B cell (primary cell): ENCODE results near the gene CHST11. TPM values are rescaled to one million over a fixed set of nuclear protein-coding genes. Genes with fewer than 3 reads are reported as not detected.

Source experiments
- ATAC-seq: fragments of 200-7000 bp; cut with Tn5 transposase; one replicate; pipeline ENCODE4 v1.10.0; 2021; ENCODE audit warnings: low read depth, mild to moderate bottlenecking, moderate number of reproducible peaks, moderate library complexity
- CTCF ChIA-PET: fragments of 350-600 bp; sonication (Branson Sonifier 250); formaldehyde crosslinking; loops from one replicate; lab custom pipeline; 2021; ENCODE audit warnings: antibody characterized with exemption, inconsistent platforms; lab: Charles Lee
- POLR2A ChIA-PET: fragments of 350-600 bp; sonication (Branson Sonifier 250); formaldehyde crosslinking; loops from one replicate; lab custom pipeline; 2021; ENCODE audit warnings: antibody characterized with exemption; lab: Charles Lee
- DNase-seq: peaks from one replicate; pipeline ENCODE4 v3.0.0; 2013
- H2AFZ ChIP-seq: 2 replicates; pipeline ENCODE4 v1.6.1; 2012; ENCODE audit warnings: mild to moderate bottlenecking, low read depth, low read length; ENCODE audit not compliant: insufficient read depth, poor library complexity, severe bottlenecking
- H3K27ac ChIP-seq, 2 donors: 1 replicate in 1 of 2; 2 replicates in 1 of 2; pipeline ENCODE4 v1.5.1; 2012 to 2013; ENCODE audit warnings: low read length in 2 of 2, mild to moderate bottlenecking in 2 of 2, moderate library complexity in 1 of 2
- H3K27me3 ChIP-seq, 4 experiments: fragments of 200-600 bp in 1 of 4; sonication (generic) in 1 of 4; replicated peaks in 1 of 4; 1 replicate in 2 of 4; 2 replicates in 2 of 4; pipeline versions ENCODE4 v1.6.1 to v1.7.0; 2013 to 2016; ENCODE audit warnings: low read length in 3 of 4, mild to moderate bottlenecking in 2 of 4, mixed read lengths in 1 of 4, moderate library complexity in 1 of 4; ENCODE audit not compliant: insufficient read depth in 4 of 4, control insufficient read depth in 3 of 4; ENCODE audit errors: control extremely low read depth in 1 of 4
- H3K36me3 ChIP-seq, 2 experiments: replicated peaks in 1 of 2; 1 replicate in 1 of 2; 2 replicates in 1 of 2; pipeline versions ENCODE4 v1.6.1 to v1.7.1; 2013; ENCODE audit warnings: low read length in 1 of 2; ENCODE audit not compliant: insufficient read depth in 2 of 2, control insufficient read depth in 1 of 2; ENCODE audit errors: control extremely low read depth in 1 of 2, extremely low read depth in 1 of 2
- H3K4me1 ChIP-seq, 2 donors: fragments of 200-600 bp in 1 of 2; sonication (generic) in 1 of 2; 1 replicate in 1 of 2; 2 replicates in 1 of 2; pipeline versions ENCODE4 v1.5.1 to v1.6.1; 2013 to 2017; ENCODE audit warnings: low read length in 2 of 2; ENCODE audit not compliant: control insufficient read depth in 2 of 2, insufficient read depth in 2 of 2
- H3K4me2 ChIP-seq: replicated peaks from 2 replicates; pipeline ENCODE3; 2012; ENCODE audit warnings: mild to moderate bottlenecking, low read depth, low read length; ENCODE audit not compliant: poor library complexity, severe bottlenecking
- H3K4me3 ChIP-seq, 5 experiments: fragments of 200-600 bp in 1 of 5; sonication (generic) in 1 of 5; 1 replicate in 3 of 5; 2 replicates in 2 of 5; pipeline versions ENCODE4 v1.5.1 to v1.7.0; 2011 to 2016; ENCODE audit warnings: low read length in 4 of 5, mild to moderate bottlenecking in 4 of 5, low read depth in 2 of 5, control low read depth in 1 of 5, moderate library complexity in 1 of 5; ENCODE audit not compliant: insufficient read depth in 1 of 5; ENCODE audit errors: control extremely low read depth in 1 of 5, extremely low read depth in 1 of 5
- H3K79me2 ChIP-seq: fragments of 200-600 bp; sonication (generic); one replicate; pipeline ENCODE4 v1.6.0; 2016; ENCODE audit warnings: low read length; ENCODE audit not compliant: control insufficient read depth, insufficient read depth
- H3K9ac ChIP-seq: fragments of 200-600 bp; sonication (generic); 2 replicates; pipeline ENCODE4 v1.6.1; 2017; ENCODE audit warnings: mild to moderate bottlenecking, low read length, moderate library complexity
- H3K9me3 ChIP-seq, 3 donors: one replicate each; pipeline versions ENCODE4 v1.6.1 to v1.7.1; 2013; ENCODE audit warnings: low read length in 2 of 3; ENCODE audit not compliant: control insufficient read depth in 2 of 3, insufficient read depth in 1 of 3; ENCODE audit errors: control extremely low read depth in 1 of 3
- H4K20me1 ChIP-seq: 2 replicates; pipeline ENCODE4 v1.6.0; 2012; ENCODE audit warnings: mild to moderate bottlenecking, low read length; ENCODE audit not compliant: insufficient read depth, control insufficient read depth, poor library complexity, severe bottlenecking
- H3K27ac Mint-ChIP-seq: one replicate; pipeline ENCODE4 v1.8.0; 2021; ENCODE audit warnings: mixed read lengths
- H3K27me3 Mint-ChIP-seq: one replicate; pipeline ENCODE4 v1.8.0; 2021; ENCODE audit warnings: mixed read lengths
- H3K4me1 Mint-ChIP-seq: one replicate; pipeline ENCODE4 v1.8.0; 2021; ENCODE audit warnings: mixed read lengths
- H3K4me3 Mint-ChIP-seq: one replicate; pipeline ENCODE4 v1.8.0; 2021; ENCODE audit warnings: mixed read lengths
- H3K9me3 Mint-ChIP-seq: one replicate; pipeline ENCODE4 v1.8.0; 2022; ENCODE audit warnings: mixed read lengths; ENCODE audit not compliant: insufficient read depth
- CTCF ChIP-seq: fragments of 200-600 bp; IDR thresholded peaks from one replicate; pipeline ENCODE4 v1.8.0; 2022; ENCODE audit warnings: antibody characterized with exemption, mild to moderate bottlenecking
- EZH2 ChIP-seq: IDR thresholded peaks from 2 replicates; pipeline ENCODE4 v1.6.1; 2012; ENCODE audit warnings: borderline replicate concordance, low read depth, mild to moderate bottlenecking, moderate library complexity, low read length; ENCODE audit not compliant: insufficient read depth, poor library complexity, severe bottlenecking
- WGBS: methylation state at CpG from one replicate; pipeline ENCODE4 v1.1.5; 2013; ENCODE audit warnings: missing lambda C conversion rate; ENCODE audit not compliant: insufficient coverage; 5-methylcytosine and 5-hydroxymethylcytosine counted together
- intact Hi-C: fragments of 100-400 bp; cut with micrococcal nuclease; formaldehyde crosslinking; loops from one replicate; pipeline ENCODE4 v1.10.0; 2022
- polyA plus RNA-seq: library from polyadenylated mRNA; depleted of rRNA; stranded (reverse); fragments of >200 nt; gene quantifications from 2 replicates; pipeline ENCODE4 v1.2.3, GENCODE V29; 2012
- total RNA-seq, 2 donors: library from RNA; stranded (reverse); fragments of 120-200 nt in 1 of 2; gene quantifications; 1 replicate in 1 of 2; 2 replicates in 1 of 2; pipeline versions ENCODE4 v1.2.3 to v1.2.4, GENCODE V29; 2013 to 2022

The CHST11 gene
- total and polyA plus RNA-seq, 2 donors (not counting 1 experiment from before 2014, with no cell fraction given): 46.3 to 152 TPM

DNA sequence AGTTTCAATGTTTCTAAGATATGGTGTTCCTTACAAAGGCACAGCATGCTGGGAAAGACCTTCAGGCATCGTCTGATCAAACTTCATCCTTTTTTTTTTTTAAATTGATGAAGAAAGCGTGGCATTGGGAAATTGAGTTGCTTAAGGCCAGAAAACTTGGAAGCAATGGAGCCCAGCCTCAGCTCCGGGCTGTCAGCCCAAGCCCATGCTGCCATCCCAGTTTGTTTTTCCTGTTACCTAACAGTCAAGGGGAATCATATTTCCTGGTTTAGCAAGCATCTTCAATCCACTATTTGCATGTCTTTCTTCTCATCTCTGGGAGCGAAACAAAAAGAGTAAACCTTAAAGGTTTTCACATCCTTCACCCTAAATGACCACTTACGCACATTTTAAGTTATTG is 200.2 kb downstream of the CHST11 start:
- H4K20me1 ChIP-seq: peaks cover 55% of the 10 kb centered on the region
- H2AFZ ChIP-seq: no peak overlapping the region
- H3K79me2 ChIP-seq: peaks cover 93% of the 10 kb centered on the region
- H3K4me1 Mint-ChIP-seq: peaks cover 21% of the 10 kb centered on the region
- peaks cover 0 to 13% of the 10 kb centered on the region in 2 experiments for H3K36me3 ChIP-seq
- no peak overlapping the region for H3K27ac ChIP-seq
- intact Hi-C loops: no loop called here
- no peaks in the 10 kb centered on the region for H3K27me3 Mint-ChIP-seq
- 100% methylated on average over 2 of the region's 5 CpGs for WGBS
- ATAC-seq (no peak), DNase-seq (no peak)
- no peak overlapping the region for H3K4me3 Mint-ChIP-seq
- no peak overlapping the region for H3K9ac ChIP-seq
- no peaks in the 10 kb centered on the region for H3K4me1 ChIP-seq
- no peak overlapping the region for H3K4me3 ChIP-seq
- H3K9me3 ChIP-seq: no peaks in the 10 kb centered on the region
- no peak overlapping the region for H3K27ac Mint-ChIP-seq
- POLR2A ChIA-PET: no interaction called here
- H3K4me2 ChIP-seq: no peak overlapping the region
- H3K27me3 ChIP-seq: no peaks in the 10 kb centered on the region
- CTCF ChIA-PET: no interaction called here
- H3K9me3 Mint-ChIP-seq: no peaks in the 10 kb centered on the region
- no peak for TF ChIP-seq EZH2
- no peak for TF ChIP-seq CTCF

DNA sequence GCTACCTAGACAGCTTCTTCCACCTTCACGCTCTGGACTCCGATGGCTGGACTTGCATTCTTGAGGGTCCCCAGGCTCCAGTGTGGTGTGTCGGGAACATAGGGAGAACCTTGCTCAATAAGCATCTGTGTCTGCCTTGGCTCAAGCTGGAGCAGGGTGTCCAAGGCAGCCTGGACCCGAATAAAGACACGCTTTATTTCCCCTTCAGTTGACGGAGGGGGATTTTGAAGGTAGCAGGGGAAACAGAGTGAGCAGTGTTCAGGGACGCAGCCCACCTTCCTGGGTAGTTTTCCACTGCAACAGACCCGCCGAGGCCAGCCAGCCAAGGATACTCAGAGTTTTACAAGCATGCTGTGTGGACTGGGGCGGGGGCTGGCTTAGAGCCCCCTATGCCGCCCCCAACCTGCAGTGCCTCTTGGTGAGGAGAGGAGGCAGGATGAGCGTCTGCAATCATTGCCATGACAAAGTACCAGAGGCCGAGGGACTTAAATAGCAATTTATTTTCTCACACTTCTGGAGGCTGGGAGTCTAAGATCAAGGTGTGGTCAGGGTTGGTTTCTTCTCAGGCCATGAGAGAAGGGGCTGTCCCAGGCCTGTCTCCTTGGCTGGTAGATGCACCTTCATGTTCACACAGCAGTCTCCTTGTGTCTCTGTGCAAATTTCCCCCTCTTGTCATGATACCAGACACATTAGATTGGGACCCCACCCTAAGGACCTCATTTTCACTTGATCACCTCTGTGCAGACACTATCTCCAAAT is 201.2 kb downstream of the CHST11 start:
- Histone ChIP-seq H4K20me1 (peaks cover 56% of the 10 kb centered on the region), H3K27ac (no peak overlapping the region), H3K27me3 (no peaks in the 10 kb centered on the region), H2AFZ (no peak overlapping the region), H3K9me3 (no peaks in the 10 kb centered on the region), H3K4me2 (no peak overlapping the region), H3K9ac (no peak overlapping the region), H3K79me2 (peaks cover 89% of the 10 kb centered on the region), H3K36me3 (peaks cover 3 to 13% of the 10 kb centered on the region in 2 experiments), H3K4me3 (no peak overlapping the region), H3K4me1 (no peaks in the 10 kb centered on the region)
- TF ChIP-seq EZH2: no peak
- no peak for TF ChIP-seq CTCF
- CTCF ChIA-PET: no interaction called here
- POLR2A ChIA-PET: interaction anchor here (0.7 kb wide), 1 partner anchor 182 kb away, joined by 3 read pairs; no protein-coding TSS in a partner anchor
- Mint-ChIP-seq H3K27me3 (no peaks in the 10 kb centered on the region), H3K4me1 (peaks cover 21% of the 10 kb centered on the region), H3K4me3 (no peak overlapping the region), H3K9me3 (no peaks in the 10 kb centered on the region), H3K27ac (no peak overlapping the region)
- intact Hi-C loops: no loop called here
- DNase-seq (no peak), ATAC-seq (no peak)
- 99% methylated on average over 10 of the region's 13 CpGs for WGBS
